HL-60 (cell line): ENCODE measurements around the gene KMT2E.

Experiments used
- GABPA ChIP-seq: IDR thresholded peaks from 2 replicates; pipeline ENCODE4 v1.6.1; 2012; ENCODE audit warnings: low read depth
- POLR2AphosphoS5 ChIP-seq: IDR thresholded peaks from 2 replicates; pipeline ENCODE4 v1.6.1; 2012; ENCODE audit warnings: low read depth
- REST ChIP-seq: IDR thresholded peaks from 2 replicates; pipeline ENCODE4 v1.6.1; 2012; ENCODE audit warnings: low read depth; ENCODE audit not compliant: insufficient replicate concordance
- SPI1 ChIP-seq: IDR thresholded peaks from 2 replicates; pipeline ENCODE4 v1.6.1; 2012; ENCODE audit warnings: low read depth, mild to moderate bottlenecking, borderline replicate concordance
- TF ChIP-seq, protein P1 (sequence below): IDR thresholded peaks from one replicate; pipeline ENCODE4 v1.5.1; 2011; ENCODE audit warnings: low read length, control low read depth, inconsistent platforms; ENCODE audit not compliant: insufficient read depth

DNA sequence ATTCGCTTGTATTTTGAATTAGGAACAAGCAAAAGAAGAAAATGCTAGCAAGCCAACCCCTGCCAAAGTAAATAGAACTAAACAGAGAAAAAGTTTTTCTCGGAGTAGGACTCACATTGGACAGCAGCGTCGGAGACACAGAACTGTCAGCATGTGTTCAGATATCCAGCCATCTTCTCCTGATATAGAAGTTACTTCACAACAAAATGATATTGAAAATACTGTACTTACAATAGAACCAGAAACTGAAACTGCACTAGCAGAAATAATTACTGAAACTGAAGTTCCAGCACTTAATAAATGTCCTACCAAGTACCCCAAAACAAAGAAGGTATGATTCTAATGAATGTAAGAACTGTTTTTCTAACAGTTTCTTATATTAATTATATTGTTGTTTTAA lies 87.9 kb downstream of the KMT2E start:
- TF ChIP-seq POLR2AphosphoS5: no peak
- TF ChIP-seq, protein P1, sequence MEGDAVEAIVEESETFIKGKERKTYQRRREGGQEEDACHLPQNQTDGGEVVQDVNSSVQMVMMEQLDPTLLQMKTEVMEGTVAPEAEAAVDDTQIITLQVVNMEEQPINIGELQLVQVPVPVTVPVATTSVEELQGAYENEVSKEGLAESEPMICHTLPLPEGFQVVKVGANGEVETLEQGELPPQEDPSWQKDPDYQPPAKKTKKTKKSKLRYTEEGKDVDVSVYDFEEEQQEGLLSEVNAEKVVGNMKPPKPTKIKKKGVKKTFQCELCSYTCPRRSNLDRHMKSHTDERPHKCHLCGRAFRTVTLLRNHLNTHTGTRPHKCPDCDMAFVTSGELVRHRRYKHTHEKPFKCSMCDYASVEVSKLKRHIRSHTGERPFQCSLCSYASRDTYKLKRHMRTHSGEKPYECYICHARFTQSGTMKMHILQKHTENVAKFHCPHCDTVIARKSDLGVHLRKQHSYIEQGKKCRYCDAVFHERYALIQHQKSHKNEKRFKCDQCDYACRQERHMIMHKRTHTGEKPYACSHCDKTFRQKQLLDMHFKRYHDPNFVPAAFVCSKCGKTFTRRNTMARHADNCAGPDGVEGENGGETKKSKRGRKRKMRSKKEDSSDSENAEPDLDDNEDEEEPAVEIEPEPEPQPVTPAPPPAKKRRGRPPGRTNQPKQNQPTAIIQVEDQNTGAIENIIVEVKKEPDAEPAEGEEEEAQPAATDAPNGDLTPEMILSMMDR: no peak
- TF ChIP-seq REST: no peak
- TF ChIP-seq SPI1: no peak
- TF ChIP-seq GABPA: no peak
